Pulmonary artery endothelial cell (primary cell): ENCODE measurements around the gene GNAZ. TPM values are rescaled to one million over a fixed set of nuclear protein-coding genes. Genes with fewer than 3 reads are reported as not detected.

Experiments
- DNase-seq: peaks from one replicate; pipeline ENCODE4 v3.0.0-alpha.2; 2011; ENCODE audit warnings: low read depth, low spot score
- total RNA-seq: library from RNA; depleted of rRNA; stranded (reverse); fragments of >200 nt; gene quantifications from 2 replicates; pipeline ENCODE4 v1.2.3, GENCODE V29; 2014

Gene GNAZ
- total RNA-seq, 1 donor from 2014 or later, result 2.8 TPM

GRCh38 chr22:23063539-23064380, 6.6 kb upstream of the GNAZ start:
- no peak for DNase-seq

- no peak for DNase-seq
Observed at GRCh38 chr22:23064381-23065068, 5.8 kb upstream of the GNAZ start.

GRCh38 chr22:23065069-23065451, 5.3 kb upstream of the GNAZ start:
- no peak for DNase-seq

GRCh38 chr22:23065495-23066122, 4.7 kb upstream of the GNAZ start:
- no peak for DNase-seq

- no peak for DNase-seq
Observed at GRCh38 chr22:23066200-23067022, 3.9 kb upstream of the GNAZ start.

- DNase-seq, result no peak
Observed at GRCh38 chr22:23067023-23067650, 3.2 kb upstream of the GNAZ start.

- no peak for DNase-seq
Observed at GRCh38 chr22:23067691-23068090, 2.6 kb upstream of the GNAZ start.

GRCh38 chr22:23068096-23068831, 2.1 kb upstream of the GNAZ start:
- no peak for DNase-seq

- no peak for DNase-seq
Observed at GRCh38 chr22:23068832-23069385, 1.4 kb upstream of the GNAZ start.

- DNase-seq, result peak; percentile 56
Observed at GRCh38 chr22:23069502-23070357, 589 bp upstream of the GNAZ start.

GRCh38 chr22:23071230-23072076, 1.1 kb downstream of the GNAZ start:
- no peak for DNase-seq

- no peak for DNase-seq
Observed at GRCh38 chr22:23072077-23072910, 2.0 kb downstream of the GNAZ start.

GRCh38 chr22:23072911-23073491, 2.7 kb downstream of the GNAZ start:
- no peak for DNase-seq

- no peak for DNase-seq
Observed at GRCh38 chr22:23073526-23074229, 3.4 kb downstream of the GNAZ start.

- DNase-seq, result no peak
Observed at GRCh38 chr22:23074451-23074850, 4.1 kb downstream of the GNAZ start.

GRCh38 chr22:23075050-23075449, 4.7 kb downstream of the GNAZ start:
- DNase-seq, result no peak
